Transverse colon (tissue), 4 donors: ENCODE results near the gene LILRB3. TPM values are rescaled to one million over a fixed set of nuclear protein-coding genes. Genes with fewer than 3 reads are reported as not detected.

Experiments used
- small RNA-seq, 4 donors: library from RNA; depleted of rRNA; stranded (forward); fragments of <200 nt; gene quantifications; one replicate each; pipeline ENCODE3, GENCODE V24; 2016
- total RNA-seq, 4 donors: library from RNA; depleted of rRNA; stranded (reverse); fragments of >200 nt; gene quantifications; one replicate each; pipeline ENCODE4 v1.1.0, GENCODE V29; 2016

The LILRB3 gene
- total RNA-seq, 4 donors from 2014 or later: 2.2 to 7.6 (median 4.6) TPM

Small RNA genes within 50 kb of the gene (small RNA-seq; reads per million reads assigned to genes)
- 0 reads per million in 4 donors for gene RNU6-1307P

Other genes starting within 250 kb of the LILRB3 start
- gene CACNG6, start 231.4 kb downstream of the LILRB3 start, total RNA-seq: not detected
- gene VSTM1, start 159.1 kb downstream of the LILRB3 start, total RNA-seq: not detected
- not detected for gene TARM1, start 141.6 kb downstream of the LILRB3 start, total RNA-seq
- 1 to 10 TPM in 1 of 4 donors, under 1 TPM in 2, not detected in 1; 0.27 to 3.2 (median 0.75) TPM for gene OSCAR, start 122.2 kb downstream of the LILRB3 start, total RNA-seq
- gene NDUFA3, start 120.2 kb downstream of the LILRB3 start, total RNA-seq: 100 to 1,000 TPM in 2 of 4 donors, 10 to 100 TPM in 2; 25.4 to 316 (median 97.3) TPM
- gene TFPT, start 107.3 kb downstream of the LILRB3 start, total RNA-seq: 10 to 100 TPM in 3 of 4 donors, 1 to 10 TPM in 1; 9.8 to 25.8 (median 14.0) TPM
- 10 to 100 TPM; 24.7 to 50.5 (median 34.9) TPM for gene PRPF31, start 107.3 kb downstream of the LILRB3 start, total RNA-seq
- gene CNOT3, start 85.2 kb downstream of the LILRB3 start, total RNA-seq: 10 to 100 TPM; 28.1 to 85.7 (median 32.1) TPM
- 10 to 100 TPM in 1 of 4 donors, 1 to 10 TPM in 3; 3.4 to 11.1 (median 5.8) TPM for gene LENG1, start 63.3 kb downstream of the LILRB3 start, total RNA-seq
- gene TMC4, start 49.8 kb downstream of the LILRB3 start, total RNA-seq: 100 to 1,000 TPM in 3 of 4 donors, 10 to 100 TPM in 1; 91.5 to 386 (median 180) TPM
- 100 to 1,000 TPM; 180 to 249 (median 218) TPM for gene MBOAT7, start 33.4 kb downstream of the LILRB3 start, total RNA-seq
- 100 to 1,000 TPM in 1 of 4 donors, 10 to 100 TPM in 3; 62.0 to 138 (median 65.9) TPM for gene TSEN34, start 31.7 kb downstream of the LILRB3 start, total RNA-seq
- gene RPS9, start 22.1 kb downstream of the LILRB3 start, total RNA-seq: 1,000 to 10,000 TPM in 3 of 4 donors, 100 to 1,000 TPM in 1; 912 to 1,639 (median 1,317) TPM
- gene LILRA6, start 19.8 kb upstream of the LILRB3 start, total RNA-seq: 1 to 10 TPM in 2 of 4 donors, under 1 TPM in 1, not detected in 1; 0.79 to 1.4 (median 1.1) TPM
- gene LILRB5, start 34.3 kb upstream of the LILRB3 start, total RNA-seq: 10 to 100 TPM in 1 of 4 donors, 1 to 10 TPM in 3; 8.3 to 10.7 (median 9.1) TPM
- 1 to 10 TPM; 1.6 to 3.4 (median 2.1) TPM for gene LILRB2, start 58.1 kb upstream of the LILRB3 start, total RNA-seq
- 1 to 10 TPM in 2 of 4 donors, not detected in 2; 1.6 TPM for gene LILRA5, start 90.2 kb upstream of the LILRB3 start, total RNA-seq
- gene LILRA4, start 116.2 kb upstream of the LILRB3 start, total RNA-seq: under 1 TPM in 2 of 4 donors, not detected in 2; 0.14 to 0.79 TPM
- gene LAIR1, start 141.9 kb upstream of the LILRB3 start, total RNA-seq: 10 to 100 TPM in 2 of 4 donors, 1 to 10 TPM in 2; 1.9 to 18.4 (median 7.3) TPM
- 1 to 10 TPM; 1.1 to 7.5 (median 3.0) TPM for gene TTYH1, start 192.5 kb upstream of the LILRB3 start, total RNA-seq
- gene LENG8, start 226.2 kb upstream of the LILRB3 start, total RNA-seq: 1,000 to 10,000 TPM in 1 of 4 donors, 100 to 1,000 TPM in 3; 194 to 1,037 (median 566) TPM
- 10 to 100 TPM in 3 of 4 donors, 1 to 10 TPM in 1; 1.1 to 16.5 (median 12.3) TPM for gene LENG9, start 240.8 kb upstream of the LILRB3 start, total RNA-seq